ENCODE measurements around the gene TSHZ2.

DNA sequence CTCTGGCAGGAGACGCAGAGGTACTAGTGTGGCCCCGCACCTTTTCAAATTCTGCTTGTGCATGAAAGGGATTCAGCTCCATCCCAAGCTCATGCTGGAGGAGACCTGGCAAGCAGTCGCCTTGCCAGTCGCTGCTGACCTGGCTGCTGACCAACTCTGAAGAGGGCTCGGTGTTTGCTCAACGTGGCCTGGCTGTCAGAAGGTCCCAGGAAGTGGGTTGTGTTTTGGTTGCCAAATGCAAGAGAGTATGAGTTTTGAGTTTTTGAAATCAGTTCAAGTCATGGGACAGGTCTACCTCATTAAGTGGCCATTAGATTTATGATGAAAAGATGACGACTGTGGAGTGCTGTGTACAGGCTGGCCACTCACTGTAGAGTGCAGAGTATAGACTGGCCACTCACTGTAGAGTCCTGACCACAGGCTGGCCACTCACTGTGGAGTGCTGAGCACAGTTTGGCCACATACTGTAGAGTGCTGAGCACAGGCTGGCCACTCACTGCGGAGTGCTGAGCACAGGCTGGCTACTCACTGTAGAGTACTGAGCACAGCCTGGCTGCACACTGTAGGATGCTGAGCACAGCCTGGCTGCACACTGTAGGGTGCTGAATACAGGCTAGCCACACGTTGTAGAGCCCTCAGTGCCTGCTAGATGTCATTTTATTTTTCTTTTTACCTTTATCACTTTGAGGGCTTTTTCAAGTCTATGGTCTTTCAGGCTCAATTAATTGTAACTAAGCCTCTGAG is 427.6 kb downstream of the TSHZ2 start:
- TF ChIP-seq POLR2A (IDR thresholded peaks at IDR 0.05; ENCODE audit: low read depth, low read length) (no peak), POLR2AphosphoS5 (IDR thresholded peaks at IDR 0.05; ENCODE audit: low read depth, low read length) (no peak)

Measured in GM12892 (cell line).